Activated naive CD4-positive, alpha-beta T cell treated with anti-CD3 and anti-CD28 coated beads, Interleukin-2, amount 10 ng/mL, durations not matched to agents 7 days and 5 days (primary cell): Measurements from ENCODE around the gene VAMP1.

Source experiments
- CTCF ChIA-PET: fragments of 350-600 bp; sonication (Branson Sonifier 250); formaldehyde crosslinking; loops from one replicate; lab custom pipeline; 2021; ENCODE audit warnings: antibody characterized with exemption; lab: Charles Lee
- DNase-seq: peaks from one replicate; pipeline ENCODE4 v3.0.0-alpha.2; 2020
- H3K27ac Mint-ChIP-seq: one replicate; pipeline ENCODE4 v1.8.0; 2021; ENCODE audit warnings: mild to moderate bottlenecking, moderate library complexity, mixed read lengths
- H3K27me3 Mint-ChIP-seq: one replicate; pipeline ENCODE4 v1.8.0; 2021; ENCODE audit warnings: mild to moderate bottlenecking, mixed read lengths
- H3K36me3 Mint-ChIP-seq: one replicate; pipeline ENCODE4 v1.8.0; 2021; ENCODE audit warnings: mixed read lengths
- H3K4me1 Mint-ChIP-seq: one replicate; pipeline ENCODE4 v1.8.0; 2021; ENCODE audit warnings: mixed read lengths
- H3K4me3 Mint-ChIP-seq: one replicate; pipeline ENCODE4 v1.8.0; 2021; ENCODE audit warnings: mild to moderate bottlenecking, moderate library complexity, mixed read lengths
- H3K9me3 Mint-ChIP-seq: one replicate; pipeline ENCODE4 v1.8.0; 2021; ENCODE audit warnings: mixed read lengths

The VAMP1 gene

GRCh38 chr12:6452245-6452943 lies 18.1 kb downstream of the VAMP1 start:
- Mint-ChIP-seq H3K4me3 (peak overlapping the region; percentile 99), H3K9me3 (no peaks in the 10 kb centered on the region), H3K4me1 (peaks cover 81% of the 10 kb centered on the region), H3K27me3 (no peaks in the 10 kb centered on the region), H3K36me3 (peaks cover 71% of the 10 kb centered on the region), H3K27ac (peak overlapping the region; percentile 99)
- CTCF ChIA-PET: interaction anchor here (0.8 to 6.9 kb wide), 8 partner anchors 8 to 29 kb away, joined by 3 to 35 read pairs (median 8); partner anchors contain the start of gene VAMP1
- peak; percentile 46 for DNase-seq

- H3K4me1 Mint-ChIP-seq: peaks cover 82% of the 10 kb centered on the region
- H3K4me3 Mint-ChIP-seq: peak within 1 kb of the TSS; percentile 99
- DNase-seq: peak; percentile 90
- no peaks in the 10 kb centered on the region for H3K27me3 Mint-ChIP-seq
- no peaks in the 10 kb centered on the region for H3K9me3 Mint-ChIP-seq
- H3K27ac Mint-ChIP-seq: peak within 1 kb of the TSS; percentile 99
- CTCF ChIA-PET: interaction anchor here (0.8 to 6.9 kb wide), 7 partner anchors 8 to 28 kb away, joined by 3 to 35 read pairs (median 8); partner anchors contain the start of gene VAMP1
- H3K36me3 Mint-ChIP-seq: peaks cover 72% of the 10 kb centered on the region
Observed at GRCh38 chr12:6451348-6452244, 18.9 kb downstream of the VAMP1 start, which contains the start of gene TAPBPL. TAPBPL (plus strand) TSS chr12:6452042; CDS start chr12:6452249, 207 bp downstream.

DNA sequence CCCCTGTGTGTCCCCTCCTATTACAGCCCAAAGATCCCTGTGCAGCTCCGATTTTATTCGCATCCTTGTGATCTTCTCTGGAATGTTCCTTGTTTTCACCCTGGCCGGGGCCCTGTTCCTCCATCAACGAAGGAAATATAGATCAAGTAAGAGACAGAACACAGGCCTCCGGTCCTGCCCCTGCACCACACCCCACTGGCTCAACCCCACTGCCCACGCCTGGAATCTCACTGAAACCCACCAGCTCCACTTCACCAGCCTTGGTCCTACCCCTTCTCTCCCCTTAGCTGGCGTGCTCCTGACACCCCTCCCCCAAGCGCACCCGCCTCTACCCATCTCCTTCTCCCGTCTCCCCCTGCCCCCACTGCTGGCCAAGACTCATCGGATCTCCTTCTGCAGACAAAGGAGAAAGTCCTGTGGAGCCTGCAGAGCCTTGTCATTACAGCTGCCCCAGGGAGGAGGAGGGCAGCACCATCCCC lies 19.6 kb downstream of the VAMP1 start:
- H3K36me3 Mint-ChIP-seq: peaks cover 72% of the 10 kb centered on the region
- H3K27ac Mint-ChIP-seq: peak overlapping the region; percentile 99
- peaks cover 85% of the 10 kb centered on the region for H3K4me1 Mint-ChIP-seq
- no peaks in the 10 kb centered on the region for H3K27me3 Mint-ChIP-seq
- CTCF ChIA-PET: interaction anchor here (2.3 to 6.9 kb wide), 4 partner anchors 13 to 27 kb away, joined by 8 to 35 read pairs (median 15); partner anchors contain the start of gene VAMP1
- no peak for DNase-seq
- H3K4me3 Mint-ChIP-seq: peak overlapping the region; percentile 99
- H3K9me3 Mint-ChIP-seq: no peaks in the 10 kb centered on the region

GRCh38 chr12:6450091-6450868 lies 20.2 kb downstream of the VAMP1 start:
- DNase-seq: no peak
- H3K27me3 Mint-ChIP-seq: no peaks in the 10 kb centered on the region
- CTCF ChIA-PET: interaction anchor here (0.8 to 6.9 kb wide), 4 partner anchors 13 to 26 kb away, joined by 3 to 35 read pairs (median 12); no protein-coding TSS in a partner anchor
- H3K27ac Mint-ChIP-seq: peak overlapping the region; percentile 99
- H3K4me1 Mint-ChIP-seq: peaks cover 86% of the 10 kb centered on the region
- H3K36me3 Mint-ChIP-seq: peaks cover 72% of the 10 kb centered on the region
- no peaks in the 10 kb centered on the region for H3K9me3 Mint-ChIP-seq
- peak overlapping the region; percentile 99 for H3K4me3 Mint-ChIP-seq

- H3K4me1 Mint-ChIP-seq: peaks cover 66% of the 10 kb centered on the region
- H3K36me3 Mint-ChIP-seq: peaks cover 35% of the 10 kb centered on the region
- CTCF ChIA-PET: interaction anchor here (0.7 to 6.8 kb wide), 5 partner anchors 11 to 110 kb away, joined by 3 to 63 read pairs (median 37); no protein-coding TSS in a partner anchor
- peak within 1 kb of the TSS; percentile 97 for H3K4me3 Mint-ChIP-seq
- peak; percentile 60 for DNase-seq
- no peaks in the 10 kb centered on the region for H3K27me3 Mint-ChIP-seq
- peak within 1 kb of the TSS; percentile 95 for H3K27ac Mint-ChIP-seq
- H3K9me3 Mint-ChIP-seq: no peaks in the 10 kb centered on the region
Observed at GRCh38 chr12:6444704-6445688, 25.5 kb downstream of the VAMP1 start, which contains the start of gene CD27. CD27 (plus strand) TSS chr12:6444955; CDS start chr12:6445096, 141 bp downstream.

DNA sequence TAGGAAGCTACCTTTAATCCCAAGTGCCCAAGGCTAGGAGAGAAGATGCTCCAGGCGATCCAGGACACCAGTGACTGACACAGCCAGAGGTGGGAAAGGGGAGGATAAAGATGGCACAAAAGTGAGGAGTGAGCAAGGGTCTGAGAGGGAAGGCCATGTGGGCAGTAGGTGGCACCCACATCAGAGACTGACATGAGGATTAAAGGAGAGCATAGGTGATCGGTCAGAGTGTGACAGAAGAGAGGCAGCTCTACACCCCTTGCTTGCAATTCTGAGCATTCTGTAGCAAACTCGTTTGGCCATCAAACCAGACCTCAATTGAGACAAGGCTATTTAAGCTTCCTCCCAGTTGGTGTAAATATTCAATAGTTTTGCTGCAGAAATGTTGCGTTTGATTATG lies 26.4 kb downstream of the VAMP1 start:
- no peaks in the 10 kb centered on the region for H3K9me3 Mint-ChIP-seq
- DNase-seq: no peak
- H3K27ac Mint-ChIP-seq: peak overlapping the region; percentile 95
- peaks cover 33% of the 10 kb centered on the region for H3K36me3 Mint-ChIP-seq
- CTCF ChIA-PET: interaction anchor here (0.9 to 6.8 kb wide), 6 partner anchors 8 to 22 kb away, joined by 3 to 63 read pairs (median 30); partner anchors contain the start of gene TAPBPL
- H3K4me3 Mint-ChIP-seq: peak overlapping the region; percentile 97
- H3K27me3 Mint-ChIP-seq: no peaks in the 10 kb centered on the region
- H3K4me1 Mint-ChIP-seq: peaks cover 63% of the 10 kb centered on the region

- H3K9me3 Mint-ChIP-seq: no peaks in the 10 kb centered on the region
- peaks cover 59% of the 10 kb centered on the region for H3K4me1 Mint-ChIP-seq
- peaks cover 33% of the 10 kb centered on the region for H3K36me3 Mint-ChIP-seq
- no peaks in the 10 kb centered on the region for H3K27me3 Mint-ChIP-seq
- CTCF ChIA-PET: interaction anchor here (0.9 to 6.8 kb wide), 6 partner anchors 9 to 22 kb away, joined by 3 to 63 read pairs (median 30); partner anchors contain the start of gene TAPBPL
- peak overlapping the region; percentile 95 for H3K27ac Mint-ChIP-seq
- H3K4me3 Mint-ChIP-seq: peak overlapping the region; percentile 97
- peak; percentile 26 for DNase-seq
Observed at GRCh38 chr12:6443361-6443983, 27.0 kb downstream of the VAMP1 start.

- H3K4me1 Mint-ChIP-seq: peaks cover 54% of the 10 kb centered on the region
- H3K4me3 Mint-ChIP-seq: no peak overlapping the region
- peaks cover 29% of the 10 kb centered on the region for H3K36me3 Mint-ChIP-seq
- DNase-seq: no peak
- no peaks in the 10 kb centered on the region for H3K27me3 Mint-ChIP-seq
- no peaks in the 10 kb centered on the region for H3K9me3 Mint-ChIP-seq
- CTCF ChIA-PET: interaction anchor here (1.0 to 6.8 kb wide), 5 partner anchors 9 to 23 kb away, joined by 3 to 63 read pairs (median 37); partner anchors contain the start of gene TAPBPL
- H3K27ac Mint-ChIP-seq: peak overlapping the region; percentile 95
Observed at GRCh38 chr12:6442836-6443235, 27.6 kb downstream of the VAMP1 start.

DNA sequence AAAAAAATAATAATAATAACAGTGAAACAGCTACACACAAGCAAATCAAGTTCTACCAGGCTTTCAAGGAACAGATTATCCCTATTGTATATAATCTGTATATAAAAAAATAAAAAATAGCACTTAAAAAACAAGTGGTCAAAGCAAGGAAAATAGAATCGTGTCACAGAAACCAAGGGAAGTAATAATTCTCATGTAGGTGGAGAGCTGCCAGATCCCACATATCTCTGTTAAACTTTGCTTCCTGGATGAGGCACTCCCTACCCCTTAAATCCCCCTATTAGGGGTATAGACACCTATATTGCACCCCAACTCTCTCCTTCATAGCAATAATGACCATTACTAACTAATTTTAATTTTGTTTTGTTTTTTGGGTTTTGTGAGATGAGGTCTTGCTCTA lies 30.1 kb downstream of the VAMP1 start:
- Mint-ChIP-seq H3K36me3 (peaks cover 9% of the 10 kb centered on the region), H3K27me3 (no peaks in the 10 kb centered on the region), H3K9me3 (no peaks in the 10 kb centered on the region), H3K4me1 (peaks cover 40% of the 10 kb centered on the region), H3K27ac (no peak overlapping the region), H3K4me3 (no peak overlapping the region)
- no peak for DNase-seq
- CTCF ChIA-PET: interaction anchor here (0.9 to 1.6 kb wide), 2 partner anchors 21 to 25 kb away, joined by 3 to 10 read pairs; no protein-coding TSS in a partner anchor

DNA sequence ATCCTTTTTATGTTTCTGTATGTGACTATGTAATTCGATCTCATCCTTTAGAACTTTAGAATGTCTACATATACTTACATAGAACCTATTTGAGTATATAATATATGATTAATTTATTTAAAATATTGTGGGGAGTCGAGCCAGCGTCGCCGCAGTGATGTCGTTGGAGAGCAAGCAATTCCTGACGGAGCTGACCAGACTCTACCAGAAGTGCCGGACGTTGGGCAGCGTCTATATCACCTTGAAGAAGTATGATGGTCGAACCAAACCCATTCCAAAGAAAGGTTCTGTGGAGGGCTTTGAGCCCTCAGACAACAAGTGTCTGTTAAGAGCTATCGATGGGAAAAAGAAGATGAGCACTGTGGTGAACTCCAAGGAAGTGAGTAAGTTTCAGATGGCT lies 32.1 kb downstream of the VAMP1 start:
- DNase-seq: no peak
- Mint-ChIP-seq H3K27me3 (no peaks in the 10 kb centered on the region), H3K27ac (no peak overlapping the region), H3K36me3 (peaks cover 1% of the 10 kb centered on the region), H3K4me1 (peaks cover 41% of the 10 kb centered on the region), H3K4me3 (no peak overlapping the region), H3K9me3 (no peaks in the 10 kb centered on the region)
- CTCF ChIA-PET: interaction anchor here (1.1 to 2.1 kb wide), 4 partner anchors 10 to 125 kb away, joined by 3 to 7 read pairs (median 4); no protein-coding TSS in a partner anchor

DNA sequence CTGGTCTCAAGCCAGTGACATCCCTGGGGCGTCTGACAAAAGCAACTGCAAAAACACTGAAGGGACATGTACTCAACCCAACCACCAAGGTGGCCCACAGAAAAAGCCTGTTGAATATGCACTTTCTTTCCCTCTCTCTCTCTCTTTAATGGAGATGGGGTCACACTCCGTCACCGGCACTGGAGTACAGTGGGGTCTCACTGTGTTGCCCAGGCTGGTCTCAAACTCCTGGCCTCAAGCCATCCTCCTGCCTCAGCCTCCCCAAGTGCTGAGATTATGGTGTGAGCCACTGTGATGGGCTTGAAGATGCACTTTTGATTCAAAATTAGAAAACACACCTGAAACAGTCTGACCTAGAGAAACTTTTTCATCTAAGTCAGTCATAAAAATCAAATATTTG lies 32.9 kb downstream of the VAMP1 start:
- Mint-ChIP-seq H3K27me3 (no peaks in the 10 kb centered on the region), H3K4me1 (peaks cover 40% of the 10 kb centered on the region), H3K36me3 (no peaks in the 10 kb centered on the region), H3K4me3 (no peak overlapping the region), H3K9me3 (no peaks in the 10 kb centered on the region), H3K27ac (no peak overlapping the region)
- CTCF ChIA-PET: no interaction called here
- DNase-seq: no peak
